GM21381 (cell line): ENCODE results near the gene ATXN10.

Experiments used
- ATAC-seq: cut with Tn5 transposase; IDR thresholded peaks from one replicate; pipeline ENCODE4 v1.9.1; 2021; ENCODE audit warnings: mild to moderate bottlenecking, moderate library complexity; ENCODE audit not compliant: unreplicated experiment

Gene ATXN10

GRCh38 chr22:45845076-45845487 lies 173.4 kb downstream of the ATXN10 start:
- ATAC-seq, result no peak

GRCh38 chr22:45846952-45847351 lies 175.3 kb downstream of the ATXN10 start:
- no peak for ATAC-seq

DNA sequence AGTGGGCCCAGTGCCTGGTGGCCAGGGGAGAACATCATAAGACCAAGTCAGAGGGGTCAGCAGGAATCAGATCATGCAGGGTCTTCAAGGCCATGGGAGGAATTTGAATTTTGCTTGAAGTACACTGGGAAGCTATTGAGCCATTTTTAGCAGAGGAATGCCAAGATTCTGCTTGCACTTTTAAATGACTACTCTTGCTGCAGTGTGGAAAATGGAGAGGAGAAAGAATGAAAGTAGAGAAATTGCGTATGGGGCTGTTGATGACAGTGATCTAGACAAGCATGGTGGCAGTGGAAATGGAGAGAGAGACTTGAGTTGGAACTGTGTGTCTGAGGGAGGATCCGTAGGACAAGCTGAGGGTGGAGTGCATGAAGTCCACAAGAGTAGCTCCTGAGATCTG lies 177.3 kb downstream of the ATXN10 start:
- no peak for ATAC-seq

DNA sequence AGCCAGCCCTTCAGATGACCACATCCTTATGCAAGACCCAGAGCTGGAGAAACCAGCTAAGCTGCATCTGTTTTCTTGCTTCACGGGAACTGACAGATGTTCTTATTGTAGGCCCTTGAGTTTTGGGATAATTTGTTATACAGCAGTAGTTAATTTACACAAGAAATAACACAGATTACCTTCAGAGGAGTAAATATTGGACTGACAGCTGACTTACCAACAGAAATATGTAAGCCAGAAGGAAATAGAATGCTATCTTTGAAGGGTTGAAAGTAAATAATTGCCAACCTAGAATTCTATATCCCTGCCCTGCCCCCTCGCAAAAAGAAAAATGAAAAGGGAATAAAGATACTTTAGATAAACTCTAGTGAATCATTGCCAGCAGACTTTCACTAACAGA lies 181.2 kb downstream of the ATXN10 start:
- ATAC-seq, result no peak

- no peak for ATAC-seq
Measured at GRCh38 chr22:45855961-45856360, 184.3 kb downstream of the ATXN10 start.

GRCh38 chr22:45857519-45857918 lies 185.9 kb downstream of the ATXN10 start:
- no peak for ATAC-seq

DNA sequence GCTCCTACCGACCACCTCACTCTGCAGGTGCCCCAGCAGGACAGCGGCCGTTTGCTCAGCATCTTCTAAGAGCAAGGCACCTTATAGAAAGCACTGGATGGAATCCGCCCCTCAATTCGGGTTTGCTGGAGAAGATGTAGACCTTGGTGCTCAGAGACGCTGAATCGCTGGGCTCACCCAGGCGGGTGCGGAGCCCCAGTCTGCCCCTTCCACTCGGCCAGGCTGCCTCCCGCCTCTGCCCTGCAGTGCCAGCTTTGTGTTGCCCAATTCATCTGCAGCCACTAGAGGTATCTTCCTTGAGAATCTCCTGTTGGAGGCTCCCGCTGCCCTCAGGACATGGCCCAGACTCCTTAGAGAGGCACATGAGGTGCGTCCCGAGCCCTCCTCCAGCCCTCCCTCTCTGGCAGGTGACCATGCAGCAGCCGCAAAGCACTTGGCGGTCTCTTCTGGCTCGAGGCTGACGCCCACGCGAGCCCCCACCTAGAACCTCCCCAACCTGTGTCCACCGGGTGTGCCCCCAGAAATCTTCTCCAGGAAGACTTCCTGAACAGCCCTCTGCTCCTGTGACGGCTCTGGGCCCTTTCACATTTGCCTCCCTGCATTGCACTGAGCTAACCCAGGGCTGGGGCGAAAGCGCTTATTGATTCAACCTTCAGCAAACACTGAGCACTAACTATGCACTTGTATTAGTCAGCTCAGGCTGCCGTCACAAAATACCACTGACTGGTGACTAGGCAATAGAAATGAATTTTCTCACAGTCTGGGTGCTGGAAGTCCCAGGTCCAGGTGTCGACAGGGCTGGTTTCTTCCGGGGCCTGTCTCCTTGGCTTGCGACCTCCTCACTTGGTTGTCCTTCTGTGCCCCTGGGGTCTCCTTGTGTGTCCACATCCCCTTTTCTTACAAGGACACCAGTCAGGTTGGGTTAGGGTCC lies 187.9 kb downstream of the ATXN10 start:
- no peak for ATAC-seq

GRCh38 chr22:45860201-45860600 lies 188.6 kb downstream of the ATXN10 start:
- no peak for ATAC-seq

- ATAC-seq, result no peak
Measured at GRCh38 chr22:45861259-45861658, 189.6 kb downstream of the ATXN10 start.

DNA sequence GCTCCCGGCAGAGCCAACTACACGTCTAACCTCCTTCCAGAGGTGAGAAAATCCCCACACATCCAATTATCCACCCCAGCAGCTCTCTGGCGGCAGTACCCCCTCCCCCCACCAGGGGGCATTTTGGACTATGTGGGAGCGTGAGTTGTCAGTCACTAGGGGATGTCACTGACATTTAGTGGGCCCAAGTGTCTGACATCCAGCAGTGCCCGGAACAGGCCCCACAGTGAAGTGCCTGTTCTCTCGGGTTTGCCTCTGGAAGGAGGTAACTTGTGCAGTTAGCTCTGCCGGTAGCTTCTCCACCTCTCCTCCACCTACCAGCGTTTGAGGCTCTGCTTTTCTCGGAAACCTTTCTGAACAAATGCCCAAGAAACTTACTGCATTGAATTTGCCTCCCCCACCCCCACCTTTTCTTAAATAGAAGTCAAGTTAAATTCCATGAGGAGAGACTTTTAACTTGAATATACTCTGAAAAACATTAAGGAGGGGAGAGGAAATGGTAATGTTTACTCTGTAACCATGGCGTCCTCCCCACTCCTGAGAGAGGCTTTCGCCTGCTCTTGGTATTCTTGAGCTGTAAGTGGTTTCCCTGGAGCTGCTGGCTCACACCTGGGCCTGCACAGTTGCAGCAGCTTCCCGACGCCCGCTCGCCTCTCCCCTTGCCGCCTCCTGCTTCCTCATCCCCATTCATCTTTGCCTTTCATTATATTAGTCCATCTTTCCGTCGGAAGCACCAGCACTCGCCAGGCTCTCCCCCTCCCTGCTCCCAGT lies 192.5 kb downstream of the ATXN10 start:
- no peak for ATAC-seq

GRCh38 chr22:45864959-45865476 lies 193.4 kb downstream of the ATXN10 start:
- no peak for ATAC-seq

GRCh38 chr22:45865561-45866125 lies 194.0 kb downstream of the ATXN10 start:
- no peak for ATAC-seq

DNA sequence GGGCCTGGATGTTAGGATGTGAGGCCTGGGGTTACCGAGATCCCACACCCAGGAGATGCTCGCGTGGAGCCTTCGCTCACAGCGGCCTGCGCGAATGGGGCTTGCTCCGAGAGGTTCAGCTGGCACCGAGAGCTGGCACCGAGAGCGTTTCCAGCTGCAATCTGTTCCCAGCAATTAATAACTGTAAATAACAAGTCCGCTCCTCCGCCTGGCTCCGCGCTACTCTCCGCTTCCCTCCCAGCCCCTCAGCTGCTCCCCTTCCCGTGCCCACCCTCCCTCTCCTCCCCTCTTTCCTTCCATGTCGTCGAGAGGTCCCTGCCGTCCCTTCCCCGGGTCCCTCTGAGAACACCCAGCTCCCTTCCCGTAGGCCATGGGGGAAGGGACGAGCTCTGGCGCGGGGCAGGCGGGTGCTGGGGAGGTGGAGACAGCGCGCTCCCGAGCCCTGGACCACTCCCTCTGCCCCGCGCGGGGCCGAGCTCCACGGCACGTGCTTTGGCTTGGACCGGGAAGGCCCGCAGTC lies 194.6 kb downstream of the ATXN10 start:
- no peak for ATAC-seq

- no peak for ATAC-seq
Measured at GRCh38 chr22:45866646-45867117, 195.0 kb downstream of the ATXN10 start.

GRCh38 chr22:45867118-45867905 lies 195.7 kb downstream of the ATXN10 start:
- no peak for ATAC-seq

- no peak for ATAC-seq
Measured at GRCh38 chr22:45867906-45868555, 196.4 kb downstream of the ATXN10 start.

GRCh38 chr22:45868571-45869339 lies 197.1 kb downstream of the ATXN10 start:
- no peak for ATAC-seq

DNA sequence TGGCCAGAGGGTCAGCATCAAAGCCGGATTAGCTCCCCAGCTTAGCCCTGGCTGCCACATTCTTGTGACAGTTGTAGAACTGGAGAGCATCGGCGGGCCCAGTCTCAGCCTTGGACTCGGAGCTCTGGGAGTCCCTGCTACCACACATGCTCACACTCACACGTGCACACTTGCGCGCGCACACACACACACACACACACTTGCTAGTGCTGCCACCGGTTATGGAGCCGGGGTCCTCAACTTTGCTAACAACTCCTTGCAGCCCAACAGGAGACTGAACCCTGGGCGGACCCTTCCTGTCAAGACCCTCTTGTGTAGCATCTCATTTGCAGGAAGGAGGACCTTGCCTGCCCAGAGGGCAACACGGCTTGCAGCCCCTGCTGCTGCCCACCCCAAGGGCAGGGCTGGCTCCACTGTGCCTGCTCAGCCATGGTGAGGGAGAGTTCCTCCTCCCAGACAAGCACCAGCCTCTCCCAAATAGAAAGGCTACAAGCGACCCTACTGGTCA lies 197.8 kb downstream of the ATXN10 start:
- ATAC-seq, result no peak

GRCh38 chr22:45870011-45870410 lies 198.4 kb downstream of the ATXN10 start:
- ATAC-seq, result no peak
